WTC11 (cell line): ENCODE measurements around the gene CHL1. TPM values are rescaled to one million over a fixed set of nuclear protein-coding genes. Genes with fewer than 3 reads are reported as not detected.

Source experiments
- ATAC-seq: fragments of 200-7000 bp; cut with Tn5 transposase; 2 replicates; pipeline ENCODE4 v1.10.0; 2021; ENCODE audit warnings: mild to moderate bottlenecking, moderate library complexity
- CTCF ChIA-PET: fragments of 300-600 bp; sonication (Branson Sonifier 250); formaldehyde crosslinking; loops from one replicate; lab custom pipeline; 2021; ENCODE audit warnings: antibody characterized with exemption; lab: Charles Lee
- POLR2A ChIA-PET: fragments of 350-600 bp; sonication (Branson Sonifier 250); formaldehyde crosslinking; loops from one replicate; lab custom pipeline; 2021; ENCODE audit warnings: antibody characterized with exemption; lab: Charles Lee
- DNase-seq: peaks from one replicate; pipeline ENCODE4 v3.0.0; 2021; ENCODE audit warnings: low spot score
- H3K27ac Mint-ChIP-seq: 2 replicates; pipeline ENCODE4 v1.8.0; 2021; ENCODE audit warnings: mixed read lengths
- H3K27me3 Mint-ChIP-seq: 2 replicates; pipeline ENCODE4 v1.8.0; 2021; ENCODE audit warnings: low read depth, mild to moderate bottlenecking, moderate library complexity, mixed read lengths
- H3K36me3 Mint-ChIP-seq: 2 replicates; pipeline ENCODE4 v1.8.0; 2021; ENCODE audit warnings: mixed read lengths
- H3K4me1 Mint-ChIP-seq: 2 replicates; pipeline ENCODE4 v1.8.0; 2022; ENCODE audit warnings: mixed read lengths
- H3K4me3 Mint-ChIP-seq: 2 replicates; pipeline ENCODE4 v1.8.0; 2021; ENCODE audit warnings: mild to moderate bottlenecking, moderate library complexity, mixed read lengths
- H3K9me3 Mint-ChIP-seq: 2 replicates; pipeline ENCODE4 v1.8.0; 2021; ENCODE audit warnings: mixed read lengths
- ATF1 ChIP-seq: sonication (generic); formaldehyde crosslinking; IDR thresholded peaks from 2 replicates; pipeline ENCODE4 v1.8.1; 2023; ENCODE audit warnings: mild to moderate bottlenecking, moderate library complexity, missing genetic modification reagents
- E2F5 ChIP-seq: sonication (generic); formaldehyde crosslinking; IDR thresholded peaks from 2 replicates; pipeline ENCODE4 v1.8.1; 2022; ENCODE audit warnings: mild to moderate bottlenecking, moderate library complexity, missing genetic modification reagents
- EMX1 ChIP-seq: fragments of 250-450 bp; sonication (Bioruptor Pico); IDR thresholded peaks from 2 replicates; pipeline ENCODE4 v1.8.0; 2021; ENCODE audit warnings: mild to moderate bottlenecking
- GTF2I ChIP-seq: fragments of 250-450 bp; sonication (Bioruptor Pico); conservative IDR thresholded peaks from 2 replicates; pipeline ENCODE4 v1.4.0; 2021; ENCODE audit warnings: mild to moderate bottlenecking
- NR3C1 ChIP-seq: sonication (generic); formaldehyde crosslinking; conservative IDR thresholded peaks from 2 replicates; pipeline ENCODE4 v1.8.1; 2023; ENCODE audit warnings: low read depth, mild to moderate bottlenecking, missing genetic modification reagents
- RORB ChIP-seq: fragments of 250-450 bp; sonication (Bioruptor Pico); IDR thresholded peaks from 2 replicates; pipeline ENCODE4 v1.9.0; 2021; ENCODE audit warnings: mild to moderate bottlenecking
- SP1 ChIP-seq: sonication (generic); formaldehyde crosslinking; conservative IDR thresholded peaks from 2 replicates; pipeline ENCODE4 v1.8.1; 2022; ENCODE audit warnings: missing genetic modification reagents
- USF2 ChIP-seq: sonication (generic); formaldehyde crosslinking; IDR thresholded peaks from 2 replicates; pipeline ENCODE4 v1.8.1; 2023; ENCODE audit warnings: mild to moderate bottlenecking, missing genetic modification reagents, moderate library complexity
- ZNF317 ChIP-seq: sonication (generic); formaldehyde crosslinking; IDR thresholded peaks from 2 replicates; pipeline ENCODE4 v1.8.1; 2023; ENCODE audit warnings: low read depth, mild to moderate bottlenecking, moderate library complexity, missing genetic modification reagents, borderline replicate concordance
- ZNF416 ChIP-seq: fragments of 250-450 bp; sonication (Bioruptor Pico); IDR thresholded peaks from 2 replicates; pipeline ENCODE4 v1.9.0; 2021; ENCODE audit warnings: mild to moderate bottlenecking, inconsistent platforms
- ZNF671 ChIP-seq: fragments of 250-450 bp; sonication (Bioruptor Pico); IDR thresholded peaks from 2 replicates; pipeline ENCODE4 v1.8.0; 2021; ENCODE audit warnings: mild to moderate bottlenecking
- total RNA-seq: library from RNA; stranded (reverse); gene quantifications from 3 replicates; pipeline ENCODE4 v1.2.3, GENCODE V29; 2021
- TF ChIP-seq, protein P1 (sequence below): sonication (generic); formaldehyde crosslinking; IDR thresholded peaks from 2 replicates; pipeline ENCODE4 v1.8.0; 2022; ENCODE audit warnings: missing genetic modification reagents
- TF ChIP-seq, protein P2 (sequence below): sonication (generic); formaldehyde crosslinking; IDR thresholded peaks from 2 replicates; pipeline ENCODE4 v1.8.0; 2022; ENCODE audit warnings: mild to moderate bottlenecking, missing genetic modification reagents
- TF ChIP-seq, protein P3 (sequence below): fragments of 250-450 bp; sonication (Bioruptor Pico); IDR thresholded peaks from 2 replicates; pipeline ENCODE4 v1.8.0; 2021; ENCODE audit warnings: mild to moderate bottlenecking
- TF ChIP-seq, protein P4 (sequence below): fragments of 250-450 bp; sonication (Bioruptor Pico); IDR thresholded peaks from 2 replicates; pipeline ENCODE4 v1.9.0; 2021; ENCODE audit warnings: moderate library complexity, mild to moderate bottlenecking, inconsistent platforms, borderline replicate concordance
- TF ChIP-seq, protein P5 (sequence below): sonication (generic); formaldehyde crosslinking; IDR thresholded peaks from 2 replicates; pipeline ENCODE4 v1.8.1; 2023; ENCODE audit warnings: mild to moderate bottlenecking, missing genetic modification reagents

Gene CHL1
- total RNA-seq, 1 experiment from 2014 or later, result not detected

- TF ChIP-seq, protein P1, sequence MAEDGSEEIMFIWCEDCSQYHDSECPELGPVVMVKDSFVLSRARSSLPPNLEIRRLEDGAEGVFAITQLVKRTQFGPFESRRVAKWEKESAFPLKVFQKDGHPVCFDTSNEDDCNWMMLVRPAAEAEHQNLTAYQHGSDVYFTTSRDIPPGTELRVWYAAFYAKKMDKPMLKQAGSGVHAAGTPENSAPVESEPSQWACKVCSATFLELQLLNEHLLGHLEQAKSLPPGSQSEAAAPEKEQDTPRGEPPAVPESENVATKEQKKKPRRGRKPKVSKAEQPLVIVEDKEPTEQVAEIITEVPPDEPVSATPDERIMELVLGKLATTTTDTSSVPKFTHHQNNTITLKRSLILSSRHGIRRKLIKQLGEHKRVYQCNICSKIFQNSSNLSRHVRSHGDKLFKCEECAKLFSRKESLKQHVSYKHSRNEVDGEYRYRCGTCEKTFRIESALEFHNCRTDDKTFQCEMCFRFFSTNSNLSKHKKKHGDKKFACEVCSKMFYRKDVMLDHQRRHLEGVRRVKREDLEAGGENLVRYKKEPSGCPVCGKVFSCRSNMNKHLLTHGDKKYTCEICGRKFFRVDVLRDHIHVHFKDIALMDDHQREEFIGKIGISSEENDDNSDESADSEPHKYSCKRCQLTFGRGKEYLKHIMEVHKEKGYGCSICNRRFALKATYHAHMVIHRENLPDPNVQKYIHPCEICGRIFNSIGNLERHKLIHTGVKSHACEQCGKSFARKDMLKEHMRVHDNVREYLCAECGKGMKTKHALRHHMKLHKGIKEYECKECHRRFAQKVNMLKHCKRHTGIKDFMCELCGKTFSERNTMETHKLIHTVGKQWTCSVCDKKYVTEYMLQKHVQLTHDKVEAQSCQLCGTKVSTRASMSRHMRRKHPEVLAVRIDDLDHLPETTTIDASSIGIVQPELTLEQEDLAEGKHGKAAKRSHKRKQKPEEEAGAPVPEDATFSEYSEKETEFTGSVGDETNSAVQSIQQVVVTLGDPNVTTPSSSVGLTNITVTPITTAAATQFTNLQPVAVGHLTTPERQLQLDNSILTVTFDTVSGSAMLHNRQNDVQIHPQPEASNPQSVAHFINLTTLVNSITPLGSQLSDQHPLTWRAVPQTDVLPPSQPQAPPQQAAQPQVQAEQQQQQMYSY, result no peak
- TF ChIP-seq, protein P2, sequence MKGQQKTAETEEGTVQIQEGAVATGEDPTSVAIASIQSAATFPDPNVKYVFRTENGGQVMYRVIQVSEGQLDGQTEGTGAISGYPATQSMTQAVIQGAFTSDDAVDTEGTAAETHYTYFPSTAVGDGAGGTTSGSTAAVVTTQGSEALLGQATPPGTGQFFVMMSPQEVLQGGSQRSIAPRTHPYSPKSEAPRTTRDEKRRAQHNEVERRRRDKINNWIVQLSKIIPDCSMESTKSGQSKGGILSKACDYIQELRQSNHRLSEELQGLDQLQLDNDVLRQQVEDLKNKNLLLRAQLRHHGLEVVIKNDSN, result no peak
- TF ChIP-seq, protein P3, sequence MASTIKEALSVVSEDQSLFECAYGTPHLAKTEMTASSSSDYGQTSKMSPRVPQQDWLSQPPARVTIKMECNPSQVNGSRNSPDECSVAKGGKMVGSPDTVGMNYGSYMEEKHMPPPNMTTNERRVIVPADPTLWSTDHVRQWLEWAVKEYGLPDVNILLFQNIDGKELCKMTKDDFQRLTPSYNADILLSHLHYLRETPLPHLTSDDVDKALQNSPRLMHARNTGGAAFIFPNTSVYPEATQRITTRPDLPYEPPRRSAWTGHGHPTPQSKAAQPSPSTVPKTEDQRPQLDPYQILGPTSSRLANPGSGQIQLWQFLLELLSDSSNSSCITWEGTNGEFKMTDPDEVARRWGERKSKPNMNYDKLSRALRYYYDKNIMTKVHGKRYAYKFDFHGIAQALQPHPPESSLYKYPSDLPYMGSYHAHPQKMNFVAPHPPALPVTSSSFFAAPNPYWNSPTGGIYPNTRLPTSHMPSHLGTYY, result no peak
- TF ChIP-seq E2F5 (CRISPR knock-in tag), result no peak
Observed at GRCh38 chr3:440826-441225, 244.3 kb downstream of the CHL1 start (continued).

DNA sequence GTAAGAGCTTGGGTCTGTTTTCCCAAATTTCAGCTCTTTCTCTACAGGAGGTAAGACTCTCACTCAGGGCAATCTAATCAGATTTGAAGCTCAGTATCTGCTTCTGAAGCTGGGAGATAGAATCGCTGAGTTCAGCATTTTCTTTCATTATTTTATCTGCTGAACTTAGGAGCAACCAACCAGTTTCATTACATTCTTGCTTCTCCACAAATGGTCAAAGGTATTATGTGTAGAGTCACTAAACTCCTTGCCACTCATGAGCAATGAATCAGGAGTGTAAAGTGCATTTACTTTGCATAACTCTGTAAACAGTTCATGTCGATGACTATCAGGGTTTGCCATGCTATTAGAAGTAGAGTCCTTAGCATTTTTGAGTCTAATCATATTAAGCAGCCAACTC, 249.4 kb downstream of the CHL1 start:
- Mint-ChIP-seq H3K4me1 (no peaks in the 10 kb centered on the region), H3K27me3 (peaks cover 12% of the 10 kb centered on the region), H3K27ac (no peak overlapping the region), H3K36me3 (peaks cover 85% of the 10 kb centered on the region), H3K9me3 (peaks cover 90% of the 10 kb centered on the region), H3K4me3 (no peak overlapping the region)
- ATAC-seq (no peak), DNase-seq (no peak)
- ChIA-PET POLR2A (interaction anchor here (0.7 kb wide), 1 partner anchor 12 kb away, joined by 6 read pairs; no protein-coding TSS in a partner anchor), CTCF (no interaction called here)
- TF ChIP-seq EMX1 (CRISPR knock-in tag), result no peak
- TF ChIP-seq ZNF671, result no peak
- TF ChIP-seq, protein P2, result no peak
- no peak for TF ChIP-seq NR3C1 (CRISPR knock-in tag)

- DNase-seq (no peak), ATAC-seq (no peak)
- Mint-ChIP-seq H3K27me3 (peaks cover 12% of the 10 kb centered on the region), H3K4me1 (no peaks in the 10 kb centered on the region), H3K9me3 (peaks cover 87% of the 10 kb centered on the region), H3K36me3 (peaks cover 82% of the 10 kb centered on the region), H3K27ac (no peak overlapping the region), H3K4me3 (no peak overlapping the region)
- CTCF ChIA-PET, result no interaction called here
- TF ChIP-seq SP1 (CRISPR knock-in tag) (no peak), ATF1 (CRISPR knock-in tag) (no peak), ZNF416 (no peak), ZNF317 (CRISPR knock-in tag) (no peak)
- TF ChIP-seq, protein P4, sequence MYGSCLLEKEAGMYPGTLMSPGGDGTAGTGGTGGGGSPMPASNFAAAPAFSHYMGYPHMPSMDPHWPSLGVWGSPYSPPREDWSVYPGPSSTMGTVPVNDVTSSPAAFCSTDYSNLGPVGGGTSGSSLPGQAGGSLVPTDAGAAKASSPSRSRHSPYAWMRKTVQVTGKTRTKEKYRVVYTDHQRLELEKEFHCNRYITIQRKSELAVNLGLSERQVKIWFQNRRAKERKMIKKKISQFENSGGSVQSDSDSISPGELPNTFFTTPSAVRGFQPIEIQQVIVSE (CRISPR knock-in tag), result no peak
- POLR2A ChIA-PET, result no interaction called here
Observed at GRCh38 chr3:447671-448070, 251.1 kb downstream of the CHL1 start.

GRCh38 chr3:449711-450110, 253.1 kb downstream of the CHL1 start:
- Mint-ChIP-seq H3K27ac (no peak overlapping the region), H3K27me3 (peaks cover 10% of the 10 kb centered on the region), H3K9me3 (peaks cover 85% of the 10 kb centered on the region), H3K4me3 (no peak overlapping the region), H3K4me1 (no peaks in the 10 kb centered on the region), H3K36me3 (peaks cover 78% of the 10 kb centered on the region)
- DNase-seq (no peak), ATAC-seq (no peak)
- POLR2A ChIA-PET, result no interaction called here
- CTCF ChIA-PET, result no interaction called here
- TF ChIP-seq USF2 (CRISPR knock-in tag) (no peak), RORB (CRISPR knock-in tag) (no peak), GTF2I (CRISPR knock-in tag) (no peak)
- TF ChIP-seq, protein P5, sequence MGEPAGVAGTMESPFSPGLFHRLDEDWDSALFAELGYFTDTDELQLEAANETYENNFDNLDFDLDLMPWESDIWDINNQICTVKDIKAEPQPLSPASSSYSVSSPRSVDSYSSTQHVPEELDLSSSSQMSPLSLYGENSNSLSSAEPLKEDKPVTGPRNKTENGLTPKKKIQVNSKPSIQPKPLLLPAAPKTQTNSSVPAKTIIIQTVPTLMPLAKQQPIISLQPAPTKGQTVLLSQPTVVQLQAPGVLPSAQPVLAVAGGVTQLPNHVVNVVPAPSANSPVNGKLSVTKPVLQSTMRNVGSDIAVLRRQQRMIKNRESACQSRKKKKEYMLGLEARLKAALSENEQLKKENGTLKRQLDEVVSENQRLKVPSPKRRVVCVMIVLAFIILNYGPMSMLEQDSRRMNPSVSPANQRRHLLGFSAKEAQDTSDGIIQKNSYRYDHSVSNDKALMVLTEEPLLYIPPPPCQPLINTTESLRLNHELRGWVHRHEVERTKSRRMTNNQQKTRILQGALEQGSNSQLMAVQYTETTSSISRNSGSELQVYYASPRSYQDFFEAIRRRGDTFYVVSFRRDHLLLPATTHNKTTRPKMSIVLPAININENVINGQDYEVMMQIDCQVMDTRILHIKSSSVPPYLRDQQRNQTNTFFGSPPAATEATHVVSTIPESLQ (CRISPR knock-in tag), result no peak
